IPS DF 19.7 (cell line): ENCODE results near the gene DICER1.

ENCODE experiments used
- DNase-seq: peaks from one replicate; pipeline ENCODE4 v3.0.0-alpha.2; 2013; ENCODE audit warnings: low read depth, low spot score

DICER1 gene

GRCh38 chr14:95123891-95124579 lies 33.3 kb downstream of the DICER1 start:
- no peak for DNase-seq

- DNase-seq = no peak
Measured at GRCh38 chr14:95122621-95122945, 34.7 kb downstream of the DICER1 start.

- DNase-seq = no peak
Measured at GRCh38 chr14:95121911-95122620, 35.3 kb downstream of the DICER1 start.

GRCh38 chr14:95119336-95119735 lies 38.0 kb downstream of the DICER1 start:
- no peak for DNase-seq

GRCh38 chr14:95117937-95118721 lies 39.2 kb downstream of the DICER1 start:
- DNase-seq = no peak

- no peak for DNase-seq
Measured at GRCh38 chr14:95113476-95113875, 43.9 kb downstream of the DICER1 start.

- no peak for DNase-seq
Measured at GRCh38 chr14:95111507-95112164, 45.7 kb downstream of the DICER1 start.

- no peak for DNase-seq
Measured at GRCh38 chr14:95110178-95110577, 47.2 kb downstream of the DICER1 start.

GRCh38 chr14:95107711-95108110 lies 49.6 kb downstream of the DICER1 start:
- no peak for DNase-seq

- no peak for DNase-seq
Measured at GRCh38 chr14:95106971-95107370, 50.4 kb downstream of the DICER1 start.

GRCh38 chr14:95104911-95105310 lies 52.4 kb downstream of the DICER1 start:
- DNase-seq = no peak

- no peak for DNase-seq
Measured at GRCh38 chr14:95102680-95103044, 54.7 kb downstream of the DICER1 start.

GRCh38 chr14:95101736-95102679 lies 55.3 kb downstream of the DICER1 start:
- DNase-seq = no peak

- DNase-seq = peak; percentile 12
Measured at GRCh38 chr14:95098984-95099599, 58.2 kb downstream of the DICER1 start.

GRCh38 chr14:95097385-95097784 lies 59.9 kb downstream of the DICER1 start:
- DNase-seq = no peak

GRCh38 chr14:95096476-95096875 lies 60.9 kb downstream of the DICER1 start:
- no peak for DNase-seq

- no peak for DNase-seq
Measured at GRCh38 chr14:95095996-95096395, 61.3 kb downstream of the DICER1 start.

- DNase-seq = no peak
Measured at GRCh38 chr14:95092723-95093122, 64.6 kb downstream of the DICER1 start.

GRCh38 chr14:95091581-95091980 lies 65.7 kb downstream of the DICER1 start:
- DNase-seq = no peak

- DNase-seq = no peak
Measured at GRCh38 chr14:95088665-95089064, 68.7 kb downstream of the DICER1 start.

GRCh38 chr14:95087619-95088018 lies 69.7 kb downstream of the DICER1 start:
- no peak for DNase-seq
